Sigmoid colon (tissue), 7 donors: Measurements from ENCODE around the gene CDKN2B. TPM values are rescaled to one million over a fixed set of nuclear protein-coding genes. Genes with fewer than 3 reads are reported as not detected.

Experiments
- DNase-seq: peaks from one replicate; pipeline ENCODE4 v3.0.0-alpha.2; 2019
- H3K27ac ChIP-seq, 4 donors: fragments of 200-600 bp; sonication (generic); one replicate each; pipeline ENCODE4 v1.5.1; 2016 to 2019; ENCODE audit warnings: mild to moderate bottlenecking in 1 of 4
- H3K27me3 ChIP-seq, 3 donors: fragments of 200-600 bp; sonication (generic); one replicate each; pipeline ENCODE4 v1.5.1; 2019; ENCODE audit warnings: mild to moderate bottlenecking in 1 of 3
- H3K36me3 ChIP-seq, 4 donors: fragments of 200-600 bp; sonication (generic); one replicate each; pipeline ENCODE4 v1.5.1; 2016 to 2019
- H3K4me1 ChIP-seq, 4 donors: fragments of 200-600 bp; sonication (generic); one replicate each; pipeline ENCODE4 v1.5.1; 2017 to 2019
- H3K4me3 ChIP-seq, 4 donors: fragments of 200-600 bp; sonication (generic); one replicate each; pipeline ENCODE4 v1.5.1; 2017 to 2019; ENCODE audit warnings: mild to moderate bottlenecking in 2 of 4, moderate library complexity in 1 of 4
- H3K9me3 ChIP-seq, 4 donors: fragments of 200-600 bp in 3 of 4; sonication (generic) in 3 of 4; one replicate each; pipeline versions ENCODE4 v1.5.1 to v1.6.1; 2013 to 2019
- EP300 ChIP-seq, 4 donors: sonication (generic); formaldehyde crosslinking; IDR thresholded peaks; one replicate each; pipeline ENCODE4 v1.6.1; 2017; ENCODE audit warnings: antibody characterized with exemption in 4 of 4
- POLR2A ChIP-seq, 2 donors: fragments of 450-650 bp; IDR thresholded peaks; one replicate each; pipeline ENCODE4 v1.6.1; 2016; ENCODE audit warnings: antibody characterized with exemption in 2 of 2, mild to moderate bottlenecking in 2 of 2, moderate library complexity in 2 of 2
- POLR2AphosphoS5 ChIP-seq, 4 donors: sonication (generic); formaldehyde crosslinking; IDR thresholded peaks; one replicate each; pipeline ENCODE4 v1.6.1; 2017; ENCODE audit warnings: antibody characterized with exemption in 4 of 4
- WGBS, 2 donors: extraction: QIAGEN DNeasy Blood & Tissue Kit; methylation state at CpG; one replicate each; pipeline ENCODE4 v1.1.7; 2013; 5-methylcytosine and 5-hydroxymethylcytosine counted together
- intact Hi-C: fragments of 100-400 bp; cut with DNase I; formaldehyde crosslinking; loops from one replicate; pipeline ENCODE4 v1.15.1; 2023
- polyA plus RNA-seq, 3 donors: library from polyadenylated mRNA; stranded (reverse); fragments of 200-250 nt; gene quantifications; one replicate each; pipeline ENCODE4 v1.2.3, GENCODE V29; 2013
- total RNA-seq, 4 donors: library from RNA; depleted of rRNA; stranded (reverse); fragments of >200 nt; gene quantifications; one replicate each; pipeline ENCODE4 v1.1.0, GENCODE V29; 2016
- TF ChIP-seq, protein P1 (sequence below), 4 experiments: fragments of 450-650 bp in 3 of 4; fragments of 200-600 bp in 1 of 4; IDR thresholded peaks; one replicate each; pipeline ENCODE4 v1.5.1; 2016 to 2019; ENCODE audit warnings: antibody characterized with exemption in 4 of 4, mild to moderate bottlenecking in 3 of 4, moderate library complexity in 2 of 4
- donor health status: healthy with polysubstance abuse.
- donor health status: Bipolar disorder and iron deficiency.
- donor health status: healthy.

Gene CDKN2B
- total and polyA plus RNA-seq, 7 donors, result 3.0 to 124 (median 6.1) TPM

- Histone ChIP-seq H3K36me3 (no peaks in the 10 kb centered on the region), H3K4me1 (no peaks in the 10 kb centered on the region), H3K4me3 (no peak overlapping the region), H3K27ac (no peak overlapping the region), H3K27me3 (peaks cover 29 to 100% (median 76%) of the 10 kb centered on the region in 3 donors), H3K9me3 (peaks cover 0 to under 1% (median 0%) of the 10 kb centered on the region in 4 donors)
- 24 to 35% methylated on average over 9 of the region's 9 CpGs for WGBS, 2 donors
- intact Hi-C loops, result no loop called here
- DNase-seq, result no peak
- TF ChIP-seq POLR2AphosphoS5 (IDR thresholded peaks at IDR 0.05) (no peak), EP300 (IDR thresholded peaks at IDR 0.05) (no peak), POLR2A (IDR thresholded peaks at IDR 0.05) (no peak)
- TF ChIP-seq, protein P1, sequence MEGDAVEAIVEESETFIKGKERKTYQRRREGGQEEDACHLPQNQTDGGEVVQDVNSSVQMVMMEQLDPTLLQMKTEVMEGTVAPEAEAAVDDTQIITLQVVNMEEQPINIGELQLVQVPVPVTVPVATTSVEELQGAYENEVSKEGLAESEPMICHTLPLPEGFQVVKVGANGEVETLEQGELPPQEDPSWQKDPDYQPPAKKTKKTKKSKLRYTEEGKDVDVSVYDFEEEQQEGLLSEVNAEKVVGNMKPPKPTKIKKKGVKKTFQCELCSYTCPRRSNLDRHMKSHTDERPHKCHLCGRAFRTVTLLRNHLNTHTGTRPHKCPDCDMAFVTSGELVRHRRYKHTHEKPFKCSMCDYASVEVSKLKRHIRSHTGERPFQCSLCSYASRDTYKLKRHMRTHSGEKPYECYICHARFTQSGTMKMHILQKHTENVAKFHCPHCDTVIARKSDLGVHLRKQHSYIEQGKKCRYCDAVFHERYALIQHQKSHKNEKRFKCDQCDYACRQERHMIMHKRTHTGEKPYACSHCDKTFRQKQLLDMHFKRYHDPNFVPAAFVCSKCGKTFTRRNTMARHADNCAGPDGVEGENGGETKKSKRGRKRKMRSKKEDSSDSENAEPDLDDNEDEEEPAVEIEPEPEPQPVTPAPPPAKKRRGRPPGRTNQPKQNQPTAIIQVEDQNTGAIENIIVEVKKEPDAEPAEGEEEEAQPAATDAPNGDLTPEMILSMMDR (IDR thresholded peaks at IDR 0.05), result no peak
Observed at GRCh38 chr9:21988056-21988990, 20.8 kb downstream of the CDKN2B start.

- H3K27me3 ChIP-seq, result peaks cover 23 to 100% (median 75%) of the 10 kb centered on the region in 3 donors
- intact Hi-C loops, result no loop called here
- TF ChIP-seq, protein P1 (IDR thresholded peaks at IDR 0.05), result no peak
- TF ChIP-seq EP300 (IDR thresholded peaks at IDR 0.05), result no peak
- no peak for TF ChIP-seq POLR2A (IDR thresholded peaks at IDR 0.05)
- no peak for TF ChIP-seq POLR2AphosphoS5 (IDR thresholded peaks at IDR 0.05)
- H3K27ac ChIP-seq, result no peak overlapping the region
- H3K4me3 ChIP-seq, result no peak overlapping the region
- H3K36me3 ChIP-seq, result no peaks in the 10 kb centered on the region
- H3K4me1 ChIP-seq, result no peaks in the 10 kb centered on the region
- H3K9me3 ChIP-seq, result peaks cover 0 to 4% (median 0%) of the 10 kb centered on the region in 4 donors
- no peak for DNase-seq
- WGBS, 2 donors, result 65 to 70% methylated on average over 5 of the region's 5 CpGs
Observed at GRCh38 chr9:21985964-21986667, 23.0 kb downstream of the CDKN2B start.

GRCh38 chr9:21984101-21984500 is 25.0 kb downstream of the CDKN2B start:
- intact Hi-C loops, result no loop called here
- Histone ChIP-seq H3K9me3 (peaks cover 0 to 4% (median 0%) of the 10 kb centered on the region in 4 donors), H3K4me3 (no peak overlapping the region), H3K36me3 (no peaks in the 10 kb centered on the region), H3K4me1 (no peaks in the 10 kb centered on the region), H3K27ac (no peak overlapping the region), H3K27me3 (peaks cover 9 to 97% (median 70%) of the 10 kb centered on the region in 3 donors)
- TF ChIP-seq, protein P1 (IDR thresholded peaks at IDR 0.05), result no peak
- no peak for TF ChIP-seq POLR2AphosphoS5 (IDR thresholded peaks at IDR 0.05)
- no peak for TF ChIP-seq EP300 (IDR thresholded peaks at IDR 0.05)
- no peak for TF ChIP-seq POLR2A (IDR thresholded peaks at IDR 0.05)
- no peak for DNase-seq

GRCh38 chr9:21983561-21983935 is 25.6 kb downstream of the CDKN2B start:
- TF ChIP-seq, protein P1 (IDR thresholded peaks at IDR 0.05), result no peak
- no peak for TF ChIP-seq EP300 (IDR thresholded peaks at IDR 0.05)
- no peak for TF ChIP-seq POLR2AphosphoS5 (IDR thresholded peaks at IDR 0.05)
- no peak for TF ChIP-seq POLR2A (IDR thresholded peaks at IDR 0.05)
- H3K36me3 ChIP-seq, result no peaks in the 10 kb centered on the region
- peaks cover 9 to 97% (median 70%) of the 10 kb centered on the region in 3 donors for H3K27me3 ChIP-seq
- peaks cover 0 to 4% (median 0%) of the 10 kb centered on the region in 4 donors for H3K9me3 ChIP-seq
- H3K4me3 ChIP-seq, result no peak overlapping the region
- DNase-seq, result no peak
- no peaks in the 10 kb centered on the region for H3K4me1 ChIP-seq
- 52 to 73% methylated on average over 1 of the region's 1 CpG for WGBS, 2 donors
- intact Hi-C loops, result no loop called here
- H3K27ac ChIP-seq, result no peak overlapping the region
